SK-N-SH (cell line): ENCODE measurements around the gene IL2RA. TPM values are rescaled to one million over a fixed set of nuclear protein-coding genes. Genes with fewer than 3 reads are reported as not detected.

Experiments used
- CTCF ChIA-PET: fragments of 300-600, 350-600 bp; formaldehyde crosslinking; extraction: SDS; loops from one replicate; lab custom pipeline; 2021; lab: Yijun Ruan, JAX
- POLR2A ChIA-PET: fragments of 350-600 bp; sonication (Branson Sonifier 250); formaldehyde crosslinking; extraction: SDS; loops from one replicate; lab custom pipeline; 2020; ENCODE audit warnings: antibody characterized with exemption, inconsistent platforms; lab: Yijun Ruan, JAX
- DNase-seq: peaks from one replicate; pipeline ENCODE4 v3.0.0; 2012
- H2AFZ ChIP-seq: fragments of 200-600 bp; sonication (generic); 2 replicates; pipeline ENCODE4 v1.8.1; 2016; ENCODE audit warnings: antibody characterized with exemption, mild to moderate bottlenecking, low read depth
- H3F3A ChIP-seq: fragments of 200-600 bp; sonication (generic); replicated peaks from 2 replicates; pipeline ENCODE3; 2016; ENCODE audit warnings: antibody characterized with exemption, mild to moderate bottlenecking; ENCODE audit not compliant: insufficient read depth
- H3K27ac ChIP-seq, 2 experiments: fragments of 200-500 bp in 1 of 2; fragments of 200-600 bp in 1 of 2; sonication (Bioruptor generic) in 1 of 2; sonication (generic), shearing (Covaris generic) in 1 of 2; 2 replicates each; pipeline versions ENCODE4 v1.5.1 to v1.6.1; 2014 to 2016; ENCODE audit warnings: low read depth in 2 of 2, inconsistent platforms in 1 of 2, low read length in 1 of 2, mild to moderate bottlenecking in 1 of 2, mixed read lengths in 1 of 2
- H3K27me3 ChIP-seq: fragments of 200-600 bp; sonication (generic), shearing (Covaris generic); 2 replicates; pipeline ENCODE4 v1.6.1; 2016; ENCODE audit warnings: mixed run types; ENCODE audit not compliant: insufficient read depth
- H3K36me3 ChIP-seq, 2 experiments: fragments of 200-500 bp in 1 of 2; fragments of 200-600 bp in 1 of 2; sonication (Bioruptor generic) in 1 of 2; sonication (generic) in 1 of 2; replicated peaks in 1 of 2; 2 replicates each; pipeline versions ENCODE3 to v1.5.1; 2014 to 2016; ENCODE audit warnings: low read length in 1 of 2, mild to moderate bottlenecking in 1 of 2; ENCODE audit not compliant: insufficient read depth in 2 of 2, control insufficient read depth in 1 of 2
- H3K4me1 ChIP-seq, 2 experiments: fragments of 200-500 bp in 1 of 2; fragments of 200-600 bp in 1 of 2; sonication (Bioruptor generic) in 1 of 2; sonication (generic), shearing (Covaris generic) in 1 of 2; 2 replicates each; pipeline versions ENCODE4 v1.5.1 to v1.6.1; 2014 to 2016; ENCODE audit warnings: low read depth in 1 of 2, low read length in 1 of 2, mixed run types in 1 of 2; ENCODE audit not compliant: insufficient read depth in 2 of 2, control insufficient read depth in 1 of 2
- H3K4me2 ChIP-seq: fragments of 200-600 bp; sonication (generic), shearing (Covaris generic); 2 replicates; pipeline ENCODE4 v1.6.1; 2017; ENCODE audit warnings: mixed run types
- H3K4me3 ChIP-seq, 2 experiments: fragments of 200-500 bp in 1 of 2; fragments of 200-600 bp in 1 of 2; sonication (Bioruptor generic) in 1 of 2; sonication (generic), shearing (Covaris generic) in 1 of 2; 2 replicates each; pipeline versions ENCODE4 v1.5.1 to v1.8.1; 2014 to 2016; ENCODE audit warnings: low read depth in 2 of 2, inconsistent platforms in 1 of 2, low read length in 1 of 2, mild to moderate bottlenecking in 1 of 2, mixed read lengths in 1 of 2, moderate library complexity in 1 of 2
- H3K79me2 ChIP-seq: fragments of 200-600 bp; sonication (generic); 2 replicates; pipeline ENCODE4 v1.8.1; 2017; ENCODE audit warnings: mild to moderate bottlenecking; ENCODE audit not compliant: insufficient read depth
- H3K9ac ChIP-seq: fragments of 200-600 bp; sonication (generic); 2 replicates; pipeline ENCODE4 v1.6.1; 2017; ENCODE audit warnings: mixed run types
- H3K9me2 ChIP-seq: fragments of 200-600 bp; sonication (generic); 2 replicates; pipeline ENCODE4 v1.6.1; 2017; ENCODE audit warnings: mixed run types
- H3K9me3 ChIP-seq: fragments of 200-600 bp; sonication (generic); 2 replicates; pipeline ENCODE4 v1.6.1; 2017; ENCODE audit warnings: mixed run types, mild to moderate bottlenecking, moderate library complexity
- H4K20me1 ChIP-seq: fragments of 200-600 bp; sonication (generic); 2 replicates; pipeline ENCODE4 v1.6.1; 2017; ENCODE audit warnings: mild to moderate bottlenecking, mixed run types; ENCODE audit not compliant: insufficient read depth
- ELF1 ChIP-seq: IDR thresholded peaks from 2 replicates; pipeline ENCODE4 v1.4.0; 2012
- FOSL2 ChIP-seq: IDR thresholded peaks from 2 replicates; pipeline ENCODE4 v1.4.0; 2012; ENCODE audit warnings: low read depth, mild to moderate bottlenecking, moderate library complexity, borderline replicate concordance
- FOXM1 ChIP-seq: IDR thresholded peaks from 2 replicates; pipeline ENCODE4 v1.4.0; 2012; ENCODE audit warnings: low read depth, mild to moderate bottlenecking
- JUND ChIP-seq: IDR thresholded peaks from 2 replicates; pipeline ENCODE4 v1.4.0; 2012
- MXI1 ChIP-seq: IDR thresholded peaks from 2 replicates; pipeline ENCODE4 v1.6.1; 2012; ENCODE audit warnings: mild to moderate bottlenecking, low read depth, low read length, improper control_type of control experiment
- NFIC ChIP-seq: IDR thresholded peaks from 2 replicates; pipeline ENCODE4 v1.4.0; 2012; ENCODE audit warnings: borderline replicate concordance
- NRF1 ChIP-seq: IDR thresholded peaks from 2 replicates; pipeline ENCODE4 v1.6.1; 2012; ENCODE audit warnings: low read depth, mild to moderate bottlenecking, low read length
- POLR2AphosphoS5 ChIP-seq: IDR thresholded peaks from 2 replicates; pipeline ENCODE4 v1.6.1; 2012; ENCODE audit warnings: low read depth, low read length
- RFX5 ChIP-seq: IDR thresholded peaks from 2 replicates; pipeline ENCODE4 v1.6.1; 2012; ENCODE audit warnings: mild to moderate bottlenecking, improper control_type of control experiment, low read length
- RXRA ChIP-seq: IDR thresholded peaks from 2 replicates; pipeline ENCODE4 v1.4.0; 2012; ENCODE audit warnings: low read depth, mild to moderate bottlenecking, borderline replicate concordance
- SIN3A ChIP-seq: IDR thresholded peaks from 2 replicates; pipeline ENCODE4 v1.6.1; 2012; ENCODE audit warnings: low read depth, mild to moderate bottlenecking, low read length, moderate library complexity, borderline replicate concordance
- SMC3 ChIP-seq: IDR thresholded peaks from 2 replicates; pipeline ENCODE4 v1.6.1; 2012; ENCODE audit warnings: low read depth, low read length, improper control_type of control experiment
- TAF1 ChIP-seq: IDR thresholded peaks from 2 replicates; pipeline ENCODE4 v1.6.1; 2012; ENCODE audit warnings: low read depth, mild to moderate bottlenecking, low read length, moderate library complexity, borderline replicate concordance
- TEAD4 ChIP-seq: IDR thresholded peaks from 2 replicates; pipeline ENCODE4 v1.4.0; 2012; ENCODE audit warnings: mild to moderate bottlenecking, borderline replicate concordance; ENCODE audit not compliant: insufficient read depth
- YY1 ChIP-seq: IDR thresholded peaks from 2 replicates; pipeline ENCODE4 v1.4.0; 2012; ENCODE audit warnings: low read depth, mild to moderate bottlenecking
- WGBS: methylation state at CpG from one replicate; pipeline ENCODE4 v1.1.6; 2017; ENCODE audit warnings: low lambda C conversion rate; 5-methylcytosine and 5-hydroxymethylcytosine counted together
- polyA plus RNA-seq, 3 experiments: library from polyadenylated mRNA; depleted of rRNA; stranded (reverse); fragments of >200 nt; gene quantifications; 2 replicates each; pipeline ENCODE4 v1.2.3, GENCODE V29; 2012
- TF ChIP-seq, protein P1 (sequence below): IDR thresholded peaks from 2 replicates; pipeline ENCODE4 v1.4.0; 2012; ENCODE audit warnings: low read depth
- TF ChIP-seq, protein P2 (sequence below): IDR thresholded peaks from 2 replicates; pipeline ENCODE4 v1.4.0; 2012; ENCODE audit warnings: low read depth, borderline replicate concordance
- TF ChIP-seq, protein P3 (sequence below): IDR thresholded peaks from 2 replicates; pipeline ENCODE4 v1.4.0; 2012; ENCODE audit warnings: low read depth, borderline replicate concordance
- TF ChIP-seq, protein P4 (sequence below): fragments of 150-350 bp; IDR thresholded peaks from 2 replicates; pipeline ENCODE4 v1.6.1; 2016; ENCODE audit warnings: mild to moderate bottlenecking, low read depth, low read length

IL2RA gene
- polyA plus RNA-seq, 1 of the 3 experiments (the other 2 are of a cell fraction) = not detected

DNA sequence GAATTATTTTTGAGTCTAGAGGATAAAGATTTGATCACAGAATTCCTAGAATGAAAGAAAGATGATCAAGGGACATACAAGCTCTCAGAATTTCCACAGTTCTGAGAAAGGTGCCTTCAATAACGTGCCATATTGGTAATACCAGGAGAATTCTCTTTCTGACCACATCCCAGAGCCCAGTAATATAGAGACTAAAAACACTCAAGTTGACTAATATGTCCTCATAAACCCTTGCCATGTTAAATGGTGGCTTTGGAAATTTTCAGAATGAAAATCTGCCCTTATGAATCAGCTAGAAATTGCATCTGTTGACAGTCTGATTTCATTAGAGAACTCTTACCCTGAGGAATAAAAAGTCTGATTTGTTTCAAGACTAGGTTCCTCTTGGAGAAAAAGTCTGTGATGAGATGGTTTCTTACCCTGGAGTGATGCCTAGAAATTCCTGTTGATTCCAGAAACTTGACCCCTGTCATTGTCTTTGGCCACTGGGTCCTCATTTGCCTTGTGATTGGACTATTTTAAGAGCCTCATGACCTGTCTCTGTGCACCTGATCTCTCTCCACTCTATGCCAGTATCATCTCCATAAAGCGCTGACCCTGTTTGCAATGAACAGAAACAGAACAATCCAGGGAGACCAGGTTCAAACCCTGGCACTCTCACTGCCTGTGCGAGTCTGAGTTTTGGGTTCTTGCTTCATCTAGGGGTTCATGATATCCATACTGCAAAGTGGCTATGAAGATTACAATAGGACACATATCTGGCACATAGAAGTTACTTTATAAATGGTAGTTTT, 3.3 kb downstream of the IL2RA start:
- Histone ChIP-seq H3K4me3 (no peak overlapping the region), H3F3A (no peaks in the 10 kb centered on the region), H2AFZ (no peak overlapping the region), H3K27me3 (peaks cover 20% of the 10 kb centered on the region), H3K4me1 (peaks cover 0 to 3% of the 10 kb centered on the region in 2 experiments; a peak in 1 of 4 replicates), H4K20me1 (no peaks in the 10 kb centered on the region), H3K9me3 (no peaks in the 10 kb centered on the region), H3K9me2 (no peaks in the 10 kb centered on the region), H3K36me3 (no peaks in the 10 kb centered on the region), H3K27ac (no peak overlapping the region), H3K79me2 (no peaks in the 10 kb centered on the region), H3K9ac (no peak overlapping the region), H3K4me2 (no peak overlapping the region)
- no peak for DNase-seq
- TF ChIP-seq MXI1 (no peak), FOSL2 (no peak), FOXM1 (no peak), RXRA (no peak), JUND (no peak), ELF1 (no peak), SMC3 (no peak), TEAD4 (no peak), NRF1 (no peak), POLR2AphosphoS5 (no peak), TAF1 (no peak), SIN3A (no peak), NFIC (no peak), RFX5 (no peak), YY1 (no peak)
- TF ChIP-seq, protein P1, sequence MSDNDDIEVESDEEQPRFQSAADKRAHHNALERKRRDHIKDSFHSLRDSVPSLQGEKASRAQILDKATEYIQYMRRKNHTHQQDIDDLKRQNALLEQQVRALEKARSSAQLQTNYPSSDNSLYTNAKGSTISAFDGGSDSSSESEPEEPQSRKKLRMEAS = no peak
- TF ChIP-seq, protein P2, sequence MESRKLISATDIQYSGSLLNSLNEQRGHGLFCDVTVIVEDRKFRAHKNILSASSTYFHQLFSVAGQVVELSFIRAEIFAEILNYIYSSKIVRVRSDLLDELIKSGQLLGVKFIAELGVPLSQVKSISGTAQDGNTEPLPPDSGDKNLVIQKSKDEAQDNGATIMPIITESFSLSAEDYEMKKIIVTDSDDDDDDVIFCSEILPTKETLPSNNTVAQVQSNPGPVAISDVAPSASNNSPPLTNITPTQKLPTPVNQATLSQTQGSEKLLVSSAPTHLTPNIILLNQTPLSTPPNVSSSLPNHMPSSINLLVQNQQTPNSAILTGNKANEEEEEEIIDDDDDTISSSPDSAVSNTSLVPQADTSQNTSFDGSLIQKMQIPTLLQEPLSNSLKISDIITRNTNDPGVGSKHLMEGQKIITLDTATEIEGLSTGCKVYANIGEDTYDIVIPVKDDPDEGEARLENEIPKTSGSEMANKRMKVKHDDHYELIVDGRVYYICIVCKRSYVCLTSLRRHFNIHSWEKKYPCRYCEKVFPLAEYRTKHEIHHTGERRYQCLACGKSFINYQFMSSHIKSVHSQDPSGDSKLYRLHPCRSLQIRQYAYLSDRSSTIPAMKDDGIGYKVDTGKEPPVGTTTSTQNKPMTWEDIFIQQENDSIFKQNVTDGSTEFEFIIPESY = no peak
- TF ChIP-seq, protein P3, sequence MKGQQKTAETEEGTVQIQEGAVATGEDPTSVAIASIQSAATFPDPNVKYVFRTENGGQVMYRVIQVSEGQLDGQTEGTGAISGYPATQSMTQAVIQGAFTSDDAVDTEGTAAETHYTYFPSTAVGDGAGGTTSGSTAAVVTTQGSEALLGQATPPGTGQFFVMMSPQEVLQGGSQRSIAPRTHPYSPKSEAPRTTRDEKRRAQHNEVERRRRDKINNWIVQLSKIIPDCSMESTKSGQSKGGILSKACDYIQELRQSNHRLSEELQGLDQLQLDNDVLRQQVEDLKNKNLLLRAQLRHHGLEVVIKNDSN = no peak
- TF ChIP-seq, protein P4, sequence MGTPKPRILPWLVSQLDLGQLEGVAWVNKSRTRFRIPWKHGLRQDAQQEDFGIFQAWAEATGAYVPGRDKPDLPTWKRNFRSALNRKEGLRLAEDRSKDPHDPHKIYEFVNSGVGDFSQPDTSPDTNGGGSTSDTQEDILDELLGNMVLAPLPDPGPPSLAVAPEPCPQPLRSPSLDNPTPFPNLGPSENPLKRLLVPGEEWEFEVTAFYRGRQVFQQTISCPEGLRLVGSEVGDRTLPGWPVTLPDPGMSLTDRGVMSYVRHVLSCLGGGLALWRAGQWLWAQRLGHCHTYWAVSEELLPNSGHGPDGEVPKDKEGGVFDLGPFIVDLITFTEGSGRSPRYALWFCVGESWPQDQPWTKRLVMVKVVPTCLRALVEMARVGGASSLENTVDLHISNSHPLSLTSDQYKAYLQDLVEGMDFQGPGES = no peak
- ChIA-PET CTCF (interaction anchor here (2.3 kb wide), 1 partner anchor 28 kb away, joined by 7 read pairs; no protein-coding TSS in a partner anchor), POLR2A (no interaction called here)
- 31% methylated on average over 3 of the region's 3 CpGs for WGBS
